Retinal pigment epithelial cell (primary cell): ENCODE measurements around the gene FBXO33.

Experiments
- DNase-seq: peaks from one replicate; pipeline ENCODE4 v3.0.0-alpha.2; 2010; ENCODE audit warnings: low read depth
- H3K4me3 ChIP-seq: 2 replicates; pipeline ENCODE4 v1.5.1; 2011; ENCODE audit warnings: mild to moderate bottlenecking, low read length, control low read depth, moderate library complexity
- CTCF ChIP-seq: conservative IDR thresholded peaks from 2 replicates; pipeline ENCODE4 v1.5.1; 2011; ENCODE audit warnings: low read depth, low read length, control low read depth, inconsistent platforms

Gene FBXO33

GRCh38 chr14:39441805-39442204, 9.6 kb upstream of the FBXO33 start:
- no peak for DNase-seq
- no peak for TF ChIP-seq CTCF
- no peak overlapping the region for H3K4me3 ChIP-seq

- TF ChIP-seq CTCF = no peak
- DNase-seq = no peak
- H3K4me3 ChIP-seq = no peak overlapping the region
Measured at GRCh38 chr14:39440975-39441374, 8.7 kb upstream of the FBXO33 start.

- no peak for TF ChIP-seq CTCF
- no peak overlapping the region for H3K4me3 ChIP-seq
- DNase-seq = no peak
Measured at GRCh38 chr14:39435241-39435640, 3.0 kb upstream of the FBXO33 start.

- no peak overlapping the region for H3K4me3 ChIP-seq
- TF ChIP-seq CTCF = no peak
- DNase-seq = no peak
Measured at GRCh38 chr14:39434401-39434800, 2.2 kb upstream of the FBXO33 start.

GRCh38 chr14:39433452-39433813, 1.2 kb upstream of the FBXO33 start:
- H3K4me3 ChIP-seq = peak overlapping the region; percentile 82
- no peak for DNase-seq
- no peak for TF ChIP-seq CTCF

GRCh38 chr14:39432619-39433451, 602 bp upstream of the FBXO33 start:
- peak; percentile 68 for DNase-seq
- peak overlapping the region; percentile 82 for H3K4me3 ChIP-seq
- peak; percentile 21 for TF ChIP-seq CTCF
